Loucy (cell line): ENCODE measurements around the gene GAL3ST3.

Source experiments
- CTCF ChIP-seq: fragments of 200-600 bp; sonication (generic); conservative IDR thresholded peaks from 2 replicates; pipeline ENCODE4 v1.5.1; 2014; ENCODE audit warnings: mild to moderate bottlenecking, antibody characterized with exemption, low read length
- EZH2phosphoT487 ChIP-seq: fragments of 200-600 bp; IDR thresholded peaks from 2 replicates; pipeline ENCODE4 v1.6.1; 2018; ENCODE audit warnings: antibody characterized with exemption, mild to moderate bottlenecking, moderate library complexity, borderline replicate concordance

GRCh38 chr11:66051766-66052663, 3.1 kb upstream of the GAL3ST3 start, which contains the start of gene SF3B2:
- TF ChIP-seq CTCF = no peak
- TF ChIP-seq EZH2phosphoT487 = no peak
